Loucy (cell line): ENCODE results near the gene FOXP1.

ENCODE experiments used
- H2AFZ ChIP-seq: fragments of 200-600 bp; sonication (generic); 2 replicates; pipeline ENCODE4 v1.6.0; 2016; ENCODE audit warnings: antibody characterized with exemption, mild to moderate bottlenecking, low read length, moderate library complexity
- H3F3A ChIP-seq: fragments of 200-600 bp; 2 replicates; pipeline ENCODE4 v1.6.0; 2016; ENCODE audit warnings: antibody characterized with exemption, low read depth, mild to moderate bottlenecking
- H3K27me3 ChIP-seq: fragments of 200-600 bp; sonication (generic); 2 replicates; pipeline ENCODE4 v1.6.1; 2014; ENCODE audit warnings: low read length, mild to moderate bottlenecking; ENCODE audit not compliant: insufficient read depth, poor library complexity, severe bottlenecking
- H3K36me3 ChIP-seq: fragments of 200-600 bp; sonication (generic); 2 replicates; pipeline ENCODE4 v1.6.1; 2016; ENCODE audit warnings: low read length; ENCODE audit not compliant: insufficient read depth
- H3K4me1 ChIP-seq: fragments of 200-600 bp; sonication (generic); 2 replicates; pipeline ENCODE4 v1.5.1; 2014; ENCODE audit warnings: low read length, mild to moderate bottlenecking; ENCODE audit not compliant: insufficient read depth, poor library complexity, severe bottlenecking
- H3K4me2 ChIP-seq: fragments of 200-600 bp; sonication (generic); 2 replicates; pipeline ENCODE4 v1.6.0; 2014; ENCODE audit warnings: antibody characterized with exemption, low read length, low read depth, mild to moderate bottlenecking; ENCODE audit not compliant: poor library complexity, severe bottlenecking
- H3K4me3 ChIP-seq: fragments of 200-600 bp; sonication (generic); 2 replicates; pipeline ENCODE4 v1.5.1; 2014; ENCODE audit warnings: low read length, mild to moderate bottlenecking, mixed read lengths; ENCODE audit not compliant: poor library complexity, severe bottlenecking
- H3K79me2 ChIP-seq: fragments of 200-600 bp; sonication (generic); 2 replicates; pipeline ENCODE4 v1.6.1; 2014; ENCODE audit warnings: low read length; ENCODE audit not compliant: insufficient read depth
- H3K9ac ChIP-seq: fragments of 200-600 bp; sonication (generic); 2 replicates; pipeline ENCODE4 v1.6.0; 2014; ENCODE audit warnings: mild to moderate bottlenecking, low read depth, low read length, moderate library complexity; ENCODE audit not compliant: poor library complexity, severe bottlenecking
- H3K9me2 ChIP-seq: fragments of 200-600 bp; sonication (generic); replicated peaks from 2 replicates; pipeline ENCODE4 v1.6.1; 2016; ENCODE audit warnings: low read depth, low read length, mixed read lengths
- H3K9me3 ChIP-seq: fragments of 200-600 bp; sonication (generic); 2 replicates; pipeline ENCODE4 v1.6.1; 2014; ENCODE audit warnings: mild to moderate bottlenecking, antibody characterized with exemption, low read length, low read depth; ENCODE audit not compliant: insufficient read depth
- H4K20me1 ChIP-seq: fragments of 200-600 bp; sonication (generic); 2 replicates; pipeline ENCODE4 v1.6.0; 2014; ENCODE audit warnings: antibody characterized with exemption, low read length, mild to moderate bottlenecking; ENCODE audit not compliant: insufficient read depth, poor library complexity, severe bottlenecking
- CTCF ChIP-seq: fragments of 200-600 bp; sonication (generic); conservative IDR thresholded peaks from 2 replicates; pipeline ENCODE4 v1.5.1; 2014; ENCODE audit warnings: mild to moderate bottlenecking, antibody characterized with exemption, low read length
- EZH2phosphoT487 ChIP-seq: fragments of 200-600 bp; IDR thresholded peaks from 2 replicates; pipeline ENCODE4 v1.6.1; 2018; ENCODE audit warnings: antibody characterized with exemption, mild to moderate bottlenecking, moderate library complexity, borderline replicate concordance

Gene FOXP1

GRCh38 chr3:71217640-71218222 is 365.8 kb downstream of the FOXP1 start:
- Histone ChIP-seq H3K9me2 (no peaks in the 10 kb centered on the region), H3K4me1 (no peaks in the 10 kb centered on the region), H3K4me3 (no peak overlapping the region), H3K79me2 (peaks cover 8% of the 10 kb centered on the region; the same call in 1 of the 2 replicates), H4K20me1 (no peaks in the 10 kb centered on the region), H3K27me3 (no peaks in the 10 kb centered on the region), H2AFZ (no peak overlapping the region), H3K9me3 (no peaks in the 10 kb centered on the region), H3K4me2 (no peak overlapping the region), H3K36me3 (no peaks in the 10 kb centered on the region; the same call in 1 of the 2 replicates), H3F3A (no peaks in the 10 kb centered on the region), H3K9ac (no peak overlapping the region)
- no peak for TF ChIP-seq CTCF
- TF ChIP-seq EZH2phosphoT487 = no peak

- H3K79me2 ChIP-seq = peaks cover 3% of the 10 kb centered on the region; the same call in 1 of the 2 replicates
- H3K4me2 ChIP-seq = no peak overlapping the region
- H3F3A ChIP-seq = no peaks in the 10 kb centered on the region
- no peaks in the 10 kb centered on the region; the same call in 1 of the 2 replicates for H3K36me3 ChIP-seq
- no peaks in the 10 kb centered on the region for H4K20me1 ChIP-seq
- no peaks in the 10 kb centered on the region for H3K9me3 ChIP-seq
- H3K27me3 ChIP-seq = no peaks in the 10 kb centered on the region
- no peak overlapping the region for H2AFZ ChIP-seq
- TF ChIP-seq CTCF (no peak), EZH2phosphoT487 (no peak)
- H3K9me2 ChIP-seq = no peaks in the 10 kb centered on the region
- no peak overlapping the region for H3K4me3 ChIP-seq
- H3K9ac ChIP-seq = no peak overlapping the region
- H3K4me1 ChIP-seq = no peaks in the 10 kb centered on the region
Measured at GRCh38 chr3:71215351-71215750, 368.2 kb downstream of the FOXP1 start.

- TF ChIP-seq CTCF (no peak), EZH2phosphoT487 (no peak)
- no peak overlapping the region for H3K4me2 ChIP-seq
- no peaks in the 10 kb centered on the region; the same call in 1 of the 2 replicates for H3K36me3 ChIP-seq
- no peaks in the 10 kb centered on the region for H3K4me1 ChIP-seq
- H2AFZ ChIP-seq = no peak overlapping the region
- H3F3A ChIP-seq = no peaks in the 10 kb centered on the region
- no peaks in the 10 kb centered on the region for H4K20me1 ChIP-seq
- peaks cover 3% of the 10 kb centered on the region; the same call in 1 of the 2 replicates for H3K79me2 ChIP-seq
- no peaks in the 10 kb centered on the region for H3K9me2 ChIP-seq
- no peak overlapping the region for H3K9ac ChIP-seq
- H3K27me3 ChIP-seq = no peaks in the 10 kb centered on the region
- no peak overlapping the region for H3K4me3 ChIP-seq
- no peaks in the 10 kb centered on the region for H3K9me3 ChIP-seq
Measured at GRCh38 chr3:71214797-71215196, 368.7 kb downstream of the FOXP1 start.
